ENCODE results near the gene RPS24.
"Not testable (repeated sequence)": the region's sequence is repeated elsewhere in the genome, so short reads cannot be mapped to it uniquely, and the experiment has no call there.

The RPS24 gene

GRCh38 chr10:78049851-78050250, 16.2 kb downstream of the RPS24 start:
- no peak for TF ChIP-seq PKNOX1 (IDR thresholded peaks at IDR 0.05)
- ChIA-PET CTCF (interaction anchor here (0.6 kb wide), 3 partner anchors 21 to 266 kb away, joined by 3 to 5 read pairs (median 4); no protein-coding TSS in a partner anchor), POLR2A (no interaction called here)
- no peak for DNase-seq (ENCODE audit: extremely low spot score)

GRCh38 chr10:78053211-78053868, 19.7 kb downstream of the RPS24 start:
- DNase-seq (ENCODE audit: extremely low spot score) = no peak
- POLR2A ChIA-PET = no interaction called here

GRCh38 chr10:78058562-78058961, 24.9 kb downstream of the RPS24 start:
- ChIA-PET CTCF (no interaction called here), POLR2A (no interaction called here)
- DNase-seq (ENCODE audit: extremely low spot score) = no peak
- TF ChIP-seq HDGF (IDR thresholded peaks at IDR 0.05; ENCODE audit: borderline replicate concordance) (no peak), LEF1 (IDR thresholded peaks at IDR 0.05; ENCODE audit: borderline replicate concordance) (no peak), NFRKB (IDR thresholded peaks at IDR 0.05) (no peak), ZNF384 (IDR thresholded peaks at IDR 0.05) (no peak), CTBP1 (IDR thresholded peaks at IDR 0.05; ENCODE audit: borderline replicate concordance) (no peak), FOXM1 (IDR thresholded peaks at IDR 0.05; ENCODE audit: borderline replicate concordance) (no peak), ARNT (IDR thresholded peaks at IDR 0.05) (no peak), TARDBP (IDR thresholded peaks at IDR 0.05) (no peak), BHLHE40 (IDR thresholded peaks at IDR 0.05; ENCODE audit: borderline replicate concordance) (no peak), L3MBTL2 (conservative IDR thresholded peaks at IDR 0.05) (no peak), FOXA1 (IDR thresholded peaks at IDR 0.05) (no peak), FOXK2 (IDR thresholded peaks at IDR 0.05) (no peak), SUZ12 (IDR thresholded peaks at IDR 0.05) (no peak), SP1 (IDR thresholded peaks at IDR 0.05) (no peak), PKNOX1 (IDR thresholded peaks at IDR 0.05) (no peak), ELF4 (IDR thresholded peaks at IDR 0.05) (no peak)

More at GRCh38 chr10:78053211-78053868, 19.7 kb downstream of the RPS24 start:
- CTCF ChIA-PET = interaction anchor here (0.6 kb wide), 2 partner anchors 24 to 405 kb away, joined by 3 to 4 read pairs; no protein-coding TSS in a partner anchor
- TF ChIP-seq ARNT (IDR thresholded peaks at IDR 0.05) (no peak), FOXA1 (IDR thresholded peaks at IDR 0.05) (no peak), FOXM1 (IDR thresholded peaks at IDR 0.05; ENCODE audit: borderline replicate concordance) (no peak), BHLHE40 (IDR thresholded peaks at IDR 0.05; ENCODE audit: borderline replicate concordance) (no peak), HDGF (IDR thresholded peaks at IDR 0.05; ENCODE audit: borderline replicate concordance) (no peak), ELF4 (IDR thresholded peaks at IDR 0.05) (no peak), SUZ12 (IDR thresholded peaks at IDR 0.05) (no peak), FOXK2 (IDR thresholded peaks at IDR 0.05) (no peak)

- no peak for TF ChIP-seq TARDBP (IDR thresholded peaks at IDR 0.05)
- no peak for TF ChIP-seq BHLHE40 (IDR thresholded peaks at IDR 0.05; ENCODE audit: borderline replicate concordance)
- no peak for TF ChIP-seq LEF1 (IDR thresholded peaks at IDR 0.05; ENCODE audit: borderline replicate concordance)
- TF ChIP-seq NFRKB (IDR thresholded peaks at IDR 0.05) = no peak
- no peak for TF ChIP-seq ZNF384 (IDR thresholded peaks at IDR 0.05)
- TF ChIP-seq ELF4 (IDR thresholded peaks at IDR 0.05) = no peak
- TF ChIP-seq FOXA1 (IDR thresholded peaks at IDR 0.05) = no peak
- no peak for TF ChIP-seq CTBP1 (IDR thresholded peaks at IDR 0.05; ENCODE audit: borderline replicate concordance)
- no peak for TF ChIP-seq FOXK2 (IDR thresholded peaks at IDR 0.05)
- no peak for TF ChIP-seq ARNT (IDR thresholded peaks at IDR 0.05)
- TF ChIP-seq SP1 (IDR thresholded peaks at IDR 0.05) = no peak
- no peak for TF ChIP-seq SUZ12 (IDR thresholded peaks at IDR 0.05)
- TF ChIP-seq L3MBTL2 (conservative IDR thresholded peaks at IDR 0.05) = no peak
- no peak for DNase-seq (ENCODE audit: extremely low spot score)
- ChIA-PET POLR2A (no interaction called here), CTCF (no interaction called here)
Observed at GRCh38 chr10:78059906-78060702, 26.4 kb downstream of the RPS24 start.

- ChIA-PET CTCF (no interaction called here), POLR2A (no interaction called here)
- DNase-seq (ENCODE audit: extremely low spot score) = no peak
- TF ChIP-seq ELF4 (IDR thresholded peaks at IDR 0.05) (no peak), NFRKB (IDR thresholded peaks at IDR 0.05) (no peak), FOXM1 (IDR thresholded peaks at IDR 0.05; ENCODE audit: borderline replicate concordance) (no peak), LEF1 (IDR thresholded peaks at IDR 0.05; ENCODE audit: borderline replicate concordance) (no peak), ARNT (IDR thresholded peaks at IDR 0.05) (no peak), L3MBTL2 (conservative IDR thresholded peaks at IDR 0.05) (no peak), BHLHE40 (IDR thresholded peaks at IDR 0.05; ENCODE audit: borderline replicate concordance) (no peak), FOXK2 (IDR thresholded peaks at IDR 0.05) (no peak), FOXA1 (IDR thresholded peaks at IDR 0.05) (no peak), SUZ12 (IDR thresholded peaks at IDR 0.05) (no peak), HDGF (IDR thresholded peaks at IDR 0.05; ENCODE audit: borderline replicate concordance) (no peak), PKNOX1 (IDR thresholded peaks at IDR 0.05) (no peak), SP1 (IDR thresholded peaks at IDR 0.05) (no peak), TARDBP (IDR thresholded peaks at IDR 0.05) (no peak), ZNF384 (IDR thresholded peaks at IDR 0.05) (no peak), CTBP1 (IDR thresholded peaks at IDR 0.05; ENCODE audit: borderline replicate concordance) (no peak)
Observed at GRCh38 chr10:78062296-78062695, 28.6 kb downstream of the RPS24 start.

- ChIA-PET CTCF (no interaction called here), POLR2A (no interaction called here)
- no peak for DNase-seq (ENCODE audit: extremely low spot score)
- no peak for TF ChIP-seq FOXM1 (IDR thresholded peaks at IDR 0.05; ENCODE audit: borderline replicate concordance)
- TF ChIP-seq NFRKB (IDR thresholded peaks at IDR 0.05) = no peak
Observed at GRCh38 chr10:78063236-78063635, 29.6 kb downstream of the RPS24 start.

- POLR2A ChIA-PET; DNase-seq (ENCODE audit: extremely low spot score); CTCF ChIA-PET: not testable (repeated sequence)
Observed at GRCh38 chr10:78064919-78065318, 31.3 kb downstream of the RPS24 start.

Data from HEK293T (cell line).